AG08396 (cell line): ENCODE data around the gene WHAMM.
A peak's percentile ranks its signal among the peaks of the same experiment; 100 is the strongest.
"Not testable (repeated sequence)": the region's sequence is repeated elsewhere in the genome, so short reads cannot be mapped to it uniquely, and the experiment has no call there.

ENCODE experiments used
- DNase-seq: peaks from one replicate; pipeline ENCODE4 v3.0.0; 2012; ENCODE audit warnings: low spot score, mixed read lengths

WHAMM gene

GRCh38 chr15:82838096-82838735, 28.8 kb downstream of the WHAMM start:
- no peak for DNase-seq

- DNase-seq: no peak
Observed at GRCh38 chr15:82839136-82839535, 29.7 kb downstream of the WHAMM start.

- no peak for DNase-seq
Observed at GRCh38 chr15:82840166-82840565, 30.7 kb downstream of the WHAMM start.

DNA sequence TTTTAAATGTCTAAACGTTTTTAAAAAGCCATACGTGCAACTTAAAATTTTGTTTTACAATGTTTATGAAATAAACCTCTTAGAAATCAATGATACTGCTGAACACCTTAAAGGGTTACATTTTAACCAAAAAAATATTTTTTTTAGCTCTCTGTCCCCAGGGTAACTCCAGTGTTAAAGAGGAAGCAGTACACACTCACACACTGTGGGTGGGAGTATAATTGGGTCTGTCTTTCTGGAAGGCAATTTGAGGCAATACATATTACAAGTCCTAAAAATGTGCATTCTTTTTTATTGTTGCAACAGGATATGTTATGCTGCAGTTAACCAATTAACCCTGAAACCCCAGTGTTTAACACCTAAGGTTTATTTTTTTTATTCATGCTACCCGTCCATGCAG, 34.1 kb downstream of the WHAMM start:
- DNase-seq: no peak

DNA sequence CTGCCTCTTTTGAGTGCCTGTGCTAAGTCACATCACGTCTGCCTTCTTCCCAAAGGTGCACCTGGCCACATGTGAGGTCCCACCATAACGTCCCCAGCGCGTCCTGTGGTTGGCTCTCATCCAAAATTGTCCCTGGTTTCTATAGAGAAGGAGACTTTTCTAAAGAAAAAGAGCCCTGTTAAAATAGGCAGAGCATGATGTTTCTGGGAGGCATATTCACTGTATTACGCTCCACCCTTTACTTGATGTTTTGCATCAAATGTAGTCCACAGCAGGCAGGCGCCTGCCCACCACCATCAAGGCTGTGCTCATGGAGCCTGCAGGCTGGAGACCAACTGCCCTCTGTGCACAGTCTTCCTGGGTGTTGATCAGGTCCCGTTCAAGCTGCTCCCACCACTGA, 36.3 kb downstream of the WHAMM start:
- no peak for DNase-seq

DNA sequence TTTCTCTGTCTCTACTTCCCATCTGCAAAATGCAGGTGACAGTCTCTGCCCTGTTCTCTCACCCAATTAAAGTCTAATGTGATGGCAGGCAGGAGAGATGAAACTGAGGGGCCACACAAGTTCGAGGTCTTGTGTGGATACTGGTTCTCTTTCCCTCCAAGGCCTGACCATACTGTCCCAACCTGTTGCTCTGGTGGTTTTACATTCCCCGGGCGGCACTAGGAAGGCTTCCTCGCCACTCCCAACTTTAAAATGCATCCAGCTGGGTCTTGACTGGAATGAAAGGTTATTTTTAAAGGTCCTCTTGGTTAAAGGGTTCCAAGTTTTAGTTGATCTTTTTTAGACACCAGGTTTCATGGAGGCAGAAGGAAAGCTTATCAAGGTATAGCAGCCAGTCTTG, 37.2 kb downstream of the WHAMM start:
- DNase-seq: no peak

GRCh38 chr15:82847703-82848102, 38.3 kb downstream of the WHAMM start:
- DNase-seq: no peak

- DNase-seq: no peak
Observed at GRCh38 chr15:82848241-82848993, 39.0 kb downstream of the WHAMM start.

GRCh38 chr15:82849556-82850512, 40.4 kb downstream of the WHAMM start:
- peak; percentile 78 for DNase-seq

DNA sequence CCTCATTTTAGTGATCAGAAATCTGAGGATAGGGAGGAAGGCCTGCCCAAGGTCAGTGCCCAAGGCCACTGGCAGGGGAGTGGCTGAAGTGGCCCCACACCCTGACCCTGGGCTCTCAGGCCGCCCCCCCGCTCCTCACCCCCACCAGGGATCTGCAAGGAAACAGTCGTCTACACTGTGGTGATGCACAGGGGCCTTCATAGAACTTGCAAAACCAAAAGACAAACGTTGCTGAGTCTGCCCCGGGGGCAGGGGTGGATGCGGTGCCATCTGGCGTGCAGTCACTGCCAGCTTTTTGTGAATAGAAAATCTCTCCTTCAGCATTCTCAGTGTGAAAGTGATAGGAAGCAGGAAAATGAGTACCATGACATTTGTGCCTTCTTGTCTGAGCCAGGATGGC, 41.3 kb downstream of the WHAMM start:
- DNase-seq: no peak

- DNase-seq: no peak
Observed at GRCh38 chr15:82851306-82851850, 42.0 kb downstream of the WHAMM start.

DNA sequence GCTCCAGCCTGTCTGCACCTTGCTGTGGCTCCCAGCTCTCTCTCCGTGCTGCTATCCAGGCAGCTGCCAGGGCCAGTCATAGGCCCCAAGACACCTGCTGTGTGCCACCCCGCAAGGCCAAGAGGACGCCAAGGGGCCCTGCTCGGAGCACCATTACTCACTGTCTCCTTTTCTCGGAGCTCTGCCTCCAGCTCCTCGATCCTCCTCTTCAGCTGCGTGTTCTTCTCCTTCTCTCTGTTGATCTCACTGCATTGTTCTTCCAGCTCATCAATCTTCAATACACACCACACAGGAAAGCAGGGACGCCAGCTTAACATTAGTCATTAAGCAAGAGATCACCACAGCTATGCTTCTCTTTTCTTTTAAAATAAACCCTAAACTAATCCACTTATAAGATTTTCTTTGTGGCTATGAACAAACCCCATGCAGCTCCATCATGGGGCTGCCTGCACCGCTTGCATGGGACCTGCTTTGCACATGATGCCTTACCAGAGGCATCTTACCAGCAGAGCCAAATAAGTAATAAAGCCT, 42.6 kb downstream of the WHAMM start:
- DNase-seq: peak; percentile 65

GRCh38 chr15:82852941-82853561, 43.6 kb downstream of the WHAMM start:
- DNase-seq: no peak

GRCh38 chr15:82854554-82854953, 45.1 kb downstream of the WHAMM start:
- no peak for DNase-seq

DNA sequence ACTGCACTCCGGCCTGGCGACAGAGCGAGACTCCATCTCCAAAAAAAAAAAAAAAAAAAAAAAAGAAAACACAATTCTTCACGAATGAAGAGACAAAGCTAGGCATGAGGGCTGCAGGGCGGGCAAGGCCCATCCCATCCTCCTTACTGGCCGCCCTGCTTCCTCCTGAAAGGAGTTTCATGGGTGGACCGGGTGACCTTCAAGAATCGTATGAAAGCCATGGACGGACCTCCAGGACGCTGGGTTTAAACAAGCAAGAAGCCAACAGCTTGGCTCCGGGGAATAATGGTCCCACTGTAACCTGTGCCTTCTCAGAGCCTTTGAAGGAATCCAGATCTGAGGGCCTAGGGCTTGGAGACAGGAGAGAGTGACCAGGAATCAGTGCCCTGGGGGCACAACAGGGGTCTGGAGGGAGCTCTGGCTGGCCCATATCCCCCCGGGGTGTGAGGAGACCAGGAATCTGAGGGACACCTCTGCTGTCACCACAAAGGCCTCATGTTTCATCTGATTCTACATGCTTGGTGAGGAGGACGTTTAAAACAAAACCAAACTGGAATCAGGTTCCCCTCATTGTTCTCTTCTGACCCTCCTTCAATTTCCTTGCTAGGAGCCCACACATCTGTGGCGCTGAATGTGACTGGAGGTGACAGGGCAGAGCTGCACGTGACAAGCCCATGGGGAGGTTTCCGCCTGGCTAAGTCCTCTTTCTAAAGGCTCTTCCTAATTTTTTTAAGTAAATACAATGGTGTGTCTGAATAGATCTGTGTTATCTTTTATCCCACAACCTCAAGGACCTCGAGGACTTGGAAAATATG, 46.1 kb downstream of the WHAMM start:
- no peak for DNase-seq

DNA sequence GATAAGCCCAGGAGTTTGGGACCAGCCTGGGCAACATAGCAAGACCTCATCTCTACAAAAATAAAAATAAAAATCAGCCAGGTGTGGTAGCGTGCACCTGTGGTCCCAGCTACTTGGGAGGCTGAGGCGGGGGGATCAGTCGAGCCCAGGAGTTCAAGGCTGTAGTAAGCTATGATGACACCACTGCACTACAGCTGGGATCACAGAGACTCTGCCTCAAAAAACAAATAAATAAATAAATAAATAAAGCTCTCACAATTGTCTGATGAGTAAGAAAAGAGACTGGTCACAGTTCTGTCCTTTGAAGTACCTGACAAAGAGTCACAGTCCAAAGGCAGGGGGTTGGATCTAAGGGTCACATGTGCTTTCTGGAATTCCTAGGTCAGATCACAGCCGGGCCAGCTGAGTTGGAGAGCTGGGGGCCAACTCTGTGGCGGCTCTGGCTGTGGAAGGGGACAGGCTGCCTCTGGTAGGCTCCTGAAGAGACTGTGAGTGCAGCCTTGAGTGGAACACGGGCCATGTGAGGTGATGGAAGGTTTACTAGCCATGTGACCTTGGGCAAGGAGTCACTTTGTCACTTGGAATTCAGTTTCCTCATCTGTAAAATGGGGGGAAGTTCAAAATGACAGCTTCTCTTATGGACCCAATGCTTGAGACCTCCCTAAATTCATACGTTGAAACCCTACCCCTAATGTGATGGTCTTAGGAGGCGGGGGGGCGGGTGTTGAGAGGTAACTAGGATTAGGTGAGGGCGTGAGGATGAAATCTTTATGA, 47.2 kb downstream of the WHAMM start:
- no peak for DNase-seq

GRCh38 chr15:82858932-82859331, 49.5 kb downstream of the WHAMM start:
- no peak for DNase-seq

DNA sequence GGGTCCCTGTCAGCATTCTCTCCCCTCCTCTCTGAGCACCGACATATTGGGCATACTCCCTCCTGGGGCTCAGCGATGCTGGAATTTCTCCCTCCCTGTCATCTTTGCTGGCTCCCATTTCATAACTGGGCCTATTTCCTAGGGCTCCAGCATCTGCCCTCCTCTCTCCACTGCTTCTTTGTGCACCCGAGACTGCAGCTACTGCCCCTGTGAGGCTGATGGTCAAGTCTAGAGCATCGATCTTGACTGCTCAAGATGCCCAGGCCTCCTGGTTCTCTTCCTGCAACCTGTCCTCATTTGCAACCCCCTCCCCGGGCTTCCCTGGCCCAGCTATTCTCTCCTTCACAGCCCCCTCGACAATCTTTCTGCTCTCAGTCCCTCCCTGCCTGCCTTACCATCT, 53.5 kb downstream of the WHAMM start:
- DNase-seq: no peak

DNA sequence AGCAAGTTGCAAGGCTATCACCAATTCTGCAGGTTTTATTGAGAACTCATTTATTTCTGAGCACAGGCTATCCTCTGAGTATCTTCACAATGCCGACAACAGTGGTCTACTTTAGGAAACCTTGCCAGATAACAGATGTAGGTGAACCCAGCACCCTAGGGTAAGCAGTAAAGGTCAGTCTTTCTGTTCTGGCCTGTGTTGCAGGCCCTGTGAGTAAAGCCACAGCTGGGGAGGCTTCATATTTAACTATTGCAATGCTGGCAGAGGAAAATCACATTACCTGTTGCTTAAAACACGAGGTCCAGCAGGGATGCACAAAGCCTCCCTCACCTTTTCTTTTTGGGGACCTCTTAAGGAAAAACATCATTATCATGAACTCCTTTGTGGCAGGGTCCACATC, 55.5 kb downstream of the WHAMM start:
- DNase-seq: no peak

DNA sequence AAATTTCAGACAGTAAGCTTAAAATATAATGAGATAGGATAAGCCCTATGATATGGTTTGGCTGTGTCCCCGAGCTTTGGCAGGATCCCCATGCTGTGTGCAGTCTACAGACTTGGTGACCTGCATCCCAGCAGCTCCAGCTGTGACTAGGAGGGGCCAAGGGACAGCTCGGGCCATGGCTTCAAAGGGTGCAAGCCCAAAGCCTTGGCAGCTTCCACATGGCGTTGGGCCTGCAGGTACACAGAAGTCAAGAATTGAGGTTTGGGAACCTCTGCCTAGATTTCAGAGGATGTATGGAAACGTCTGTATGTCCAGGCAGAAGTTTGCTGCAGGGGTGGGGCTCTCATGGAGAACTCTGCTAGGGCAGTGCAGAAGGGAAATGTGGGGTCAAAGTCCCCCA, 56.2 kb downstream of the WHAMM start:
- DNase-seq: not testable (repeated sequence)
